Gastroesophageal sphincter (tissue), 3 donors: ENCODE measurements around the gene UNKL.

Experiments used
- CTCF ChIP-seq, 4 experiments: fragments of 200-600 bp in 2 of 4; fragments of 450-650 bp in 2 of 4; sonication (generic) in 1 of 4; IDR thresholded peaks; one replicate each; pipeline ENCODE4 v1.5.1; 2017 to 2019; ENCODE audit warnings: antibody characterized with exemption in 4 of 4, mild to moderate bottlenecking in 2 of 4, moderate library complexity in 2 of 4
- POLR2A ChIP-seq, 2 donors: fragments of 450-650 bp; IDR thresholded peaks; one replicate each; pipeline ENCODE4 v1.6.1; 2017; ENCODE audit warnings: antibody characterized with exemption in 2 of 2, mild to moderate bottlenecking in 2 of 2, moderate library complexity in 1 of 2
- POLR2AphosphoS5 ChIP-seq: sonication (generic); formaldehyde crosslinking; IDR thresholded peaks from one replicate; pipeline ENCODE4 v1.6.1; 2017; ENCODE audit warnings: antibody characterized with exemption

- TF ChIP-seq CTCF (IDR thresholded peaks at IDR 0.05) (no peak), POLR2AphosphoS5 (no peak), POLR2A (IDR thresholded peaks at IDR 0.05) (no peak)
These were observed 81.8 kb downstream of the UNKL start for GRCh38 chr16:1332618-1333148.
